Hepatocyte (in vitro differentiated cells): Measurements from ENCODE around the gene RHBDD3.

ENCODE experiments used
- CTCF ChIP-seq: fragments of 200-600 bp; sonication (generic); IDR thresholded peaks from 2 replicates; pipeline ENCODE4 v1.5.1; 2016; ENCODE audit warnings: antibody characterized with exemption, mild to moderate bottlenecking; ENCODE audit not compliant: poor library complexity
- EZH2 ChIP-seq: fragments of 200-600 bp; sonication (generic); IDR thresholded peaks from 2 replicates; pipeline ENCODE4 v1.6.1; 2016; ENCODE audit warnings: antibody characterized with exemption, mild to moderate bottlenecking, borderline replicate concordance
- EZH2phosphoT487 ChIP-seq: fragments of 200-600 bp; sonication (generic); IDR thresholded peaks from one replicate; pipeline ENCODE4 v1.6.1; 2018; ENCODE audit warnings: antibody characterized with exemption, mild to moderate bottlenecking, low read depth, moderate library complexity; ENCODE audit not compliant: unreplicated experiment, severe bottlenecking

- no peak for TF ChIP-seq CTCF
- TF ChIP-seq EZH2: no peak
- TF ChIP-seq EZH2phosphoT487: no peak
These were observed 8.4 kb downstream of the RHBDD3 start for GRCh38 chr22:29259253-29259899.
